Stomach (tissue), 4 donors: ENCODE measurements around the gene LDB2.

Experiments used
- POLR2A ChIP-seq, 4 donors: fragments of 450-650 bp; IDR thresholded peaks; one replicate each; pipeline ENCODE4 v1.6.1; 2016; ENCODE audit warnings: antibody characterized with exemption in 4 of 4, control low read depth in 2 of 4, mild to moderate bottlenecking in 1 of 4, moderate library complexity in 1 of 4
- TF ChIP-seq, protein P1 (sequence below), 7 experiments: fragments of 450-650 bp in 4 of 7; fragments of 200-600 bp in 3 of 7; sonication (generic) in 3 of 7; IDR thresholded peaks; one replicate each; pipeline ENCODE4 v1.5.1; 2016 to 2019; ENCODE audit warnings: antibody characterized with exemption in 7 of 7, control low read depth in 2 of 7, mild to moderate bottlenecking in 1 of 7

DNA sequence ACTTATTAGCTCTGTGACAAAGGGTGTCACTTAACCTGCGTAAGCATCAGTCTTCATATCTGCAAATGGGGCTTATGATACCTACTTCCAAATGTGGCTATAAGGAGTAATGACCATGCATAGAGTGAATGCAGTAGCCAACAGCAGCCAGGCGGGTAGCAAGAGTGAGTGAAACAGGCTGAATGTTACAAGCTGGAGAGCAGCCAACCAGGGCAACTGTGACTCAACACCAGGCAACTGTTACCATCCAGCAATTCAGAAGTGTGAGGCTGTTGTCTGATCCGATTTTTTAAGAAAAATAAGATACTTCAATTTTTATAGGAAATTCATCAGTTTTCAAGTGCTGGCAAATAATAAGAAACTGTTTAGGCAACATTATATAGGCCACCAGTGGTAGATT, 401.9 kb downstream of the LDB2 start:
- TF ChIP-seq POLR2A (IDR thresholded peaks at IDR 0.05): no peak
- TF ChIP-seq, protein P1, sequence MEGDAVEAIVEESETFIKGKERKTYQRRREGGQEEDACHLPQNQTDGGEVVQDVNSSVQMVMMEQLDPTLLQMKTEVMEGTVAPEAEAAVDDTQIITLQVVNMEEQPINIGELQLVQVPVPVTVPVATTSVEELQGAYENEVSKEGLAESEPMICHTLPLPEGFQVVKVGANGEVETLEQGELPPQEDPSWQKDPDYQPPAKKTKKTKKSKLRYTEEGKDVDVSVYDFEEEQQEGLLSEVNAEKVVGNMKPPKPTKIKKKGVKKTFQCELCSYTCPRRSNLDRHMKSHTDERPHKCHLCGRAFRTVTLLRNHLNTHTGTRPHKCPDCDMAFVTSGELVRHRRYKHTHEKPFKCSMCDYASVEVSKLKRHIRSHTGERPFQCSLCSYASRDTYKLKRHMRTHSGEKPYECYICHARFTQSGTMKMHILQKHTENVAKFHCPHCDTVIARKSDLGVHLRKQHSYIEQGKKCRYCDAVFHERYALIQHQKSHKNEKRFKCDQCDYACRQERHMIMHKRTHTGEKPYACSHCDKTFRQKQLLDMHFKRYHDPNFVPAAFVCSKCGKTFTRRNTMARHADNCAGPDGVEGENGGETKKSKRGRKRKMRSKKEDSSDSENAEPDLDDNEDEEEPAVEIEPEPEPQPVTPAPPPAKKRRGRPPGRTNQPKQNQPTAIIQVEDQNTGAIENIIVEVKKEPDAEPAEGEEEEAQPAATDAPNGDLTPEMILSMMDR (IDR thresholded peaks at IDR 0.05): no peak
